NCI-H82 (cell line): ENCODE results near the gene ALPK3.

Source experiments
- DNase-seq: peaks from one replicate; lab custom pipeline; 2025; lab: John Stamatoyannopoulos, UW

The ALPK3 gene

GRCh38 chr15:84846269-84846668 lies 29.1 kb downstream of the ALPK3 start:
- no peak for DNase-seq

DNA sequence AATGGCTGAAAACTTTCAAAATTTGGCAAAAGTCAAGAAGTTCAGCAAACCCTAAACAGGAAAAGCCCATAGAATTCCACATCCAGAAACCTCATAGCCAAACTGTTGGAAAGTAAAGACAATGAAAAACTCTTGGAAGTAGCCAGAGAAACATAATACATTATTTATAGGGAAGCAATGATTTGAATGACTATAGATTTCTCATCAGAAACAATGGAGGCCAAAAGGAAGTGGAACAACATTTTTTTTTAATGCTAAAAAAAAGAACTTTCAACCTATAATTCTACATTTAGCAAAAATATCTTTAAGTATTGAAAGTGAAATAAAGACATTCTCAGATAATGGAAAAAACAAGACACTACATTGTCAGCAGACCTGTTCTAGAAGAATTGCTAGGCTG lies 30.2 kb downstream of the ALPK3 start:
- DNase-seq, result no peak

- DNase-seq, result no peak
Observed at GRCh38 chr15:84852212-84852611, 35.1 kb downstream of the ALPK3 start.

DNA sequence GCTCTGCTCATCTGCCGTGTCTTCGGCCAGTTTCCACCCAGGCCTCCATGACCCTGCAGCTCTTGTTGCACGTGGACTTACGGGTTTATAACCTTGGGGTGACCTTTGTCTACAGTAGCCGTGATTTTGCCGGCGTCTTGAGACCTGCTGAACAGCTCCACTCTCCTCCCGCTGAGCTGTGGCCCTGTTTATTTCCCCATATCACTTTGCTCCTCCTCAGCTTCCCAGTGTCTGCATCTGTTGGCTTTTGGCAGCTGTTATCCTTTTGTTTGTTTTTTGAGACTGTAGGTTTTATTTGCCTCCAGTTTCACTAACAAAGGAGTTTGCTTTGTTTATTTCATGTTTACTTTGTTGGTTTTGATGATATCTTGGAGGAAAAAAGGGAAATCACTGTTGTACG lies 38.0 kb downstream of the ALPK3 start:
- no peak for DNase-seq

DNA sequence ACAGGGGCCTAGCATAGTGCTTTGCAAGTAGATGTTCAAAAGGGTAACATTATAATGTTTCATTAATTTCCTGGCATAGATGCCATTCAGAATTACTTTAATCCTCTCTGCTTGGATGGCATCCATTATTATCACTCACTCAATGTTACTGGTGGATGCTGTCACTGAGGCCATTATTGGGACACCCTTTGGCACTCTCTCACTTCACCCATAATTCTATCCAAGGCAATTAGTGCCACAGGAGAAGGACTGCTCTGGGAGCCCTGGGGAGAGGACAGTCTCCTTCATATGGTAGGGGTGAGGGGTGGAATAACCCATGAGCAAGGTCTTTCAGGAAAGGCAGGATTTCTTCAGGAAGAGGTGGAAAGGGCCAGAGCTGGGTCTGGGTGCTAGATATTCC lies 38.6 kb downstream of the ALPK3 start:
- DNase-seq, result no peak

DNA sequence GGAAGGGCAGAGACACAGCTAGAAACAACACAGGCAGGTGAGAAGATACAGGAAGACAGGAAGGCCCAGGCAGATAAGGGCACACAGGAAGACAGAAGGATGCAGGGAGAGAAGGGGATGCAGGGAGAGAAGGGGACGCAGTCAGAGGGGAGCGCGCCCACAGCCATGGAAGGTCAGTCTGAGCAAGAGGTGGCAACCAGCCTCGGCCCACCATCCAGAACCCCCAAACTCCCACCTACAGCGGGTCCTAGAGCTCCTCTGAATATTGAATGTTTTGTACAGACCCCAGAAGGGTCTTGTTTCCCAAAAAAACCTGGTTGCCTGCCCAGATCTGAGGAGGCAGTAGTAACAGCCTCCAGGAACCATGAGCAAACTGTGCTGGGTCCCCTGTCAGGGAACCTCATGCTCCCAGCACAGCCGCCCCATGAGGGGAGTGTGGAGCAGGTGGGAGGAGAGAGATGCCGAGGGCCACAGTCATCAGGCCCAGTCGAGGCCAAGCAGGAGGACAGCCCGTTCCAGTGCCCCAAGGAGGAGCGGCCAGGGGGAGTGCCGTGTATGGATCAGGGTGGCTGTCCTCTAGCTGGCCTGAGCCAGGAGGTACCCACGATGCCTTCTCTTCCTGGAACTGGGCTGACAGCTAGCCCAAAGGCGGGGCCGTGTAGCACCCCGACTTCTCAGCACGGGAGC lies 39.7 kb downstream of the ALPK3 start:
- DNase-seq, result no peak

GRCh38 chr15:84857418-84858004 lies 40.4 kb downstream of the ALPK3 start:
- DNase-seq, result no peak

DNA sequence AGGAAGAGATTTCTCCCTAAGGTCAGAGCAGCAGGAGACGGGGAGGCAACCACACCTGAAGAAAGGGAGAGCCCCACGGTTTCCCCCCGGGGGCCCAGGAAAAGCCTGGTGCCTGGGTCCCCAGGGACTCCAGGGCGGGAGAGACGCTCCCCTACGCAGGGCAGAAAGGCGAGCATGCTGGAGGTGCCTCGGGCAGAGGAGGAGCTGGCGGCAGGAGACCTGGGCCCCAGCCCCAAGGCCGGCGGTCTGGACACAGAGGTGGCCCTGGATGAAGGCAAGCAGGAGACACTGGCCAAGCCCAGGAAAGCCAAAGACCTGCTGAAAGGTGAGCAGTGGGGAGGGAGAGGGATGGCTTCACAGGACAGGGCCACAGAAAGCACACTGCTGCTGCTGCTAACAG lies 41.1 kb downstream of the ALPK3 start:
- no peak for DNase-seq

DNA sequence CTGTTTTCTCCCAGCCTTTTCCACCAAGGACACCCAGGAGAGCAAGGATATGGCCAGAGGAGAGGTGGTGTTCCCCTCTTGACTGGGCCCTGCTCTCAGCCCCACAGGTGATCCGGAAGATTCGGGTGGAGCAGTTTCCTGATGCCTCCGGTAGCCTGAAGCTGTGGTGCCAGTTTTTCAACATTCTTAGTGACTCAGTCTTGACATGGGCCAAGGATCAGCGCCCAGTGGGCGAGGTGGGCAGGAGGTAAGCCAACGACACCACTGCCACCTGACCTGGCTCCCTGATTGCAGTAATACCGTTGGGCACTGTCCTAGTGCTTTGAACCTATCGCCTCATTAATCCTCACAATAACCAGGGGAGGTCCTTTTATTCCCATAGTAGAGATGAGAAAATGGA lies 42.0 kb downstream of the ALPK3 start:
- DNase-seq, result no peak

DNA sequence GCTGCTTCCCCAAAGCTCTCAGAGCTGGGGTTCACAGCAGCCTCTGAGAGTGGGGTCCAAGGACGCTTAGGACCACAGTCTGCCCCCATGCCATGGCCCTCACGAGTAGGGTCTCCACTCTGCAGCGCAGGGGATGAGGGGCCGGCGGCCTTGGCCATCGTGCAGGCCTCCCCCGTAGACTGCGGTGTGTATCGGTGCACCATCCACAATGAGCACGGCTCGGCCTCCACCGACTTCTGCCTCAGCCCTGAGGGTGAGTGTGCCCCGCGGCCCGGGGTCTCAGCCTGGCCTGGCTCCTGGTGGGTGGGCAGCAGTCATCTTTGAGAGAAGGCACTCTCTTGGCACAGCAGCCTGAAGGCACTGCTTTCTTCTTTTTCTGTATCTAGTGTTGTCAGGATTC lies 42.5 kb downstream of the ALPK3 start:
- DNase-seq, result no peak

DNA sequence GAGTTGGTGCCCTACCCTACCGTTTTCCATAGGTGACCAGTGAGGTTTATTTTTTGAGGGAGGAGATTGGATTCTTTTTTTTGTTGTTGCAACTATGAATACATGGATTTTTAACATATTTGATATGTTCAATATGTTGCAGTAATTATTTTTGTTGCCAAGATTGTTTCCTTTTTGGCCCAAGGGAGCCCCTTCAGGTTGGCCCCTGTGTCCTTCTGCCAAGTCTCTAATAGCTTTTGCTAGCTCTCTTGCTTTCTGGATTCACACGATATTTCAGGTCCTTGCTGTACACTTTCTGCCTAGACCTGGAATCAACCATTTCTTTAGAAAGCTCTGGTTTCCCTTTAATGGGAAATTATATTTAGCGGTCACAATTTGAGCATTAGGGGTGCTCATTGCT lies 44.6 kb downstream of the ALPK3 start:
- no peak for DNase-seq

DNA sequence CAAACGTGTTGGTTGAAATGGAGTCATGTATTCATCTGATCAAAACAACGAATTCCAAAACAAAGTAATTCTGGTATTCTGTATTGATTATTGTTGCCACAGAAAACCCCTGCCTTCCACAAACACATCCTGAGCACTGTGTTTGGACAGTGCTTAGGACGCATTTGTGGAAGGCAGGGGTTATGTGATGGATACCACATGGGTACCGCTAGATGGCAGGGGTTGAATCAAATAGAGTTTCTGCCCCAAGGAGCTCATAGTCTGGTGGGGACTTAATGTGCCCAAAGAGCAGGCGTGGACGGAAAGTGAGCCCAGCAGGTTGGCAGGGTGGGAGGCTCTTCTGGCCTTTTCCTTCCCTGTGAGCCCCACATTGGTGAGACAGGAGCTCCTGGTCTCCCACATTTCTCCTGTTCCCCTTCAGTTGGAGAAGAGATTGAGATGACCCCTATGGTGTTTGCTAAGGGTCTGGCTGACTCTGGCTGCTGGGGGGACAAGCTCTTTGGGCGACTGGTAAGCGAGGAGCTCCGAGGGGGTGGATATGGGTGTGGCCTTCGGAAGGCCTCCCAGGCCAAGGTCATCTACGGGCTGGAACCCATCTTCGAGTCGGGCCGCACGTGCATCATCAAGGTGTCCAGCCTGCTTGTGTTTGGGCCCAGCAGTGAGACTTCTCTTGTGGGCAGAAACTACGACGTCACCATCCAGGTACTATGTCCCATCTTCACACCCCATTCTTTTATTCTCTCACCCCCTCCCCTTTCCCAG lies 45.2 kb downstream of the ALPK3 start:
- DNase-seq, result no peak

- DNase-seq, result no peak
Observed at GRCh38 chr15:84863565-84864443, 46.6 kb downstream of the ALPK3 start.

GRCh38 chr15:84864444-84864795 lies 47.3 kb downstream of the ALPK3 start:
- no peak for DNase-seq

DNA sequence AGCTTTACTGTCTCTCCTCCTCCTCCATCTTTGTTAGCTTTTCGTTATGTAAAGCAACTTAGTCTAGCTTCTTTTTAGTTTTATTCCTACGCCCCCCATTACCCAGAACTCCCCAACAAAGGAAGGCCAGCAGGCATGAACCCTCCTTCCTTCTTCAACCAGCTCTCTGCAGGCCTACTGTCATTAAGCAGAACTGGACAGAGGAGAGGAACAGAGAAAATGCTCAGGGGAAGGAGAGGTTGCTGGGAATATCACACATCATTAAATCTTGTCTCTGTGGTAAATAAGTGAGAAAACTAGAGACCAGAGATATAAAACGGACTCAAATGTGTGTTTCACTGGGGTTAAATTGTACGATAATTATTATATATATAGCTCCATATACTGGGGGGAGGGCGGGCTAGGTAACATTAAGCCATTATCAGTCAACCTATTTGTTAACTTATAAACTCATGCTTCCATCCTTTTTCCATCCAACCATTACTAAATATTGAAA lies 48.0 kb downstream of the ALPK3 start:
- DNase-seq, result no peak

GRCh38 chr15:84868037-84868880 lies 51.1 kb downstream of the ALPK3 start:
- DNase-seq, result no peak

- DNase-seq, result no peak
Observed at GRCh38 chr15:84869510-84869909, 52.4 kb downstream of the ALPK3 start.

- no peak for DNase-seq
Observed at GRCh38 chr15:84871428-84871985, 54.4 kb downstream of the ALPK3 start.

- DNase-seq, result no peak
Observed at GRCh38 chr15:84872009-84872910, 55.1 kb downstream of the ALPK3 start.

DNA sequence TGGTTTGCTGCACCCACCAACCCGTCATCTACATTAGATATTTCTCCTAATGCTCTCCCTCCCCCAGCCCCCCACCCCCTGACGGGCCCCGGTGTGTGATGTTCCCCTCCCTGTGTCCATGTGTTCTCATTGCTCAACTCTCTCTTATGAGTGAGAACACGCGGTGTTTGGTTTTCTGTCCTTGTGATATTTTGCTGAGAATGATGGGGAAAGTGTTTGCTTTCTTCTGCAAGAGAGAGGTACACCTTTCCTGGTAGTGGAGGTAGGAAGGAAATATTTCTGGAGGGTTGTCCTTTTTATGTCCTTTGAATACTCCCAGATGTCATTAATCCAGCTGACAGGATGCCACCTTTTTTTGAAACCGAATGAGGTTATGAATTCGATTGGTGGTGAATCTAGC lies 56.8 kb downstream of the ALPK3 start:
- DNase-seq, result no peak
